CD4-positive, alpha-beta memory T cell (primary cell): Measurements from ENCODE around the gene ATP9B. TPM values are rescaled to one million over a fixed set of nuclear protein-coding genes. Genes with fewer than 3 reads are reported as not detected.
A peak's percentile ranks its signal among the peaks of the same experiment; 100 is the strongest.

Source experiments
- CTCF ChIA-PET: fragments of 350-600 bp; sonication (Branson Sonifier 250); formaldehyde crosslinking; loops from one replicate; lab custom pipeline; 2021; ENCODE audit warnings: inconsistent platforms; ENCODE audit not compliant: partially characterized antibody; lab: Charles Lee
- POLR2A ChIA-PET: fragments of 350-600 bp; sonication (Branson Sonifier 250); formaldehyde crosslinking; loops from one replicate; lab custom pipeline; 2021; ENCODE audit not compliant: partially characterized antibody; lab: Charles Lee
- DNase-seq, 5 donors: peaks; one replicate each; pipeline versions ENCODE4 v3.0.0 to v3.0.0-alpha.2; 2020 to 2022; ENCODE audit warnings: mixed read lengths in 1 of 5
- H3K27ac ChIP-seq: one replicate; pipeline ENCODE4 v1.7.0; 2013; ENCODE audit warnings: low read depth, low read length
- H3K27me3 ChIP-seq: 2 replicates; pipeline ENCODE4 v1.7.0; 2013; ENCODE audit warnings: mild to moderate bottlenecking, low read length, moderate library complexity; ENCODE audit not compliant: insufficient read depth
- H3K36me3 ChIP-seq: 2 replicates; pipeline ENCODE4 v1.7.0; 2013; ENCODE audit warnings: mild to moderate bottlenecking, low read length, moderate library complexity; ENCODE audit not compliant: insufficient read depth
- H3K4me1 ChIP-seq: 2 replicates; pipeline ENCODE4 v1.7.0; 2013; ENCODE audit warnings: mild to moderate bottlenecking, low read length, moderate library complexity; ENCODE audit not compliant: insufficient read depth
- H3K4me3 ChIP-seq, 2 donors: one replicate each; pipeline ENCODE4 v1.7.0; 2013; ENCODE audit warnings: low read length in 2 of 2, mild to moderate bottlenecking in 1 of 2
- H3K9me3 ChIP-seq, 2 donors: one replicate each; pipeline ENCODE4 v1.7.0; 2013; ENCODE audit warnings: low read length in 2 of 2, control low read depth in 1 of 2; ENCODE audit not compliant: control insufficient read depth in 1 of 2
- H3K27ac Mint-ChIP-seq, 7 donors: one replicate each; pipeline ENCODE4 v1.8.0; 2020 to 2021; ENCODE audit warnings: mixed read lengths in 7 of 7, mild to moderate bottlenecking in 6 of 7, inconsistent platforms in 3 of 7, moderate library complexity in 3 of 7
- H3K27me3 Mint-ChIP-seq, 2 donors: one replicate each; pipeline ENCODE4 v1.8.0; 2020 to 2021; ENCODE audit warnings: mixed read lengths in 2 of 2
- H3K36me3 Mint-ChIP-seq, 2 donors: one replicate each; pipeline ENCODE4 v1.8.0; 2020 to 2021; ENCODE audit warnings: mixed read lengths in 2 of 2, inconsistent platforms in 1 of 2, mild to moderate bottlenecking in 1 of 2
- H3K4me1 Mint-ChIP-seq, 4 donors: one replicate each; pipeline ENCODE4 v1.8.0; 2020 to 2021; ENCODE audit warnings: mixed read lengths in 4 of 4, mild to moderate bottlenecking in 1 of 4
- H3K4me3 Mint-ChIP-seq, 8 donors: one replicate each; pipeline ENCODE4 v1.8.0; 2020 to 2021; ENCODE audit warnings: mixed read lengths in 8 of 8, mild to moderate bottlenecking in 7 of 8, moderate library complexity in 6 of 8, inconsistent platforms in 3 of 8
- H3K9me3 Mint-ChIP-seq, 8 donors: one replicate each; pipeline ENCODE4 v1.8.0; 2020 to 2021; ENCODE audit warnings: mixed read lengths in 8 of 8, mild to moderate bottlenecking in 5 of 8, inconsistent platforms in 3 of 8, moderate library complexity in 1 of 8
- intact Hi-C: fragments of 100-400 bp; cut with micrococcal nuclease; formaldehyde crosslinking; loops from one replicate; pipeline ENCODE4 v1.15.1; 2023
- polyA plus RNA-seq, 2 donors: library from polyadenylated mRNA; unstranded; fragments of 300-500 nt; fragmentation: Illumina TruSeq; gene quantifications; one replicate each; pipeline ENCODE4 v1.2.3, GENCODE V29; 2021
- total RNA-seq, 2 experiments: library from RNA; stranded (reverse); gene quantifications; one replicate each; pipeline ENCODE4 v1.2.3, GENCODE V29; 2021

ATP9B gene
- total and polyA plus RNA-seq, 4 experiments from 2014 or later = 11.8 to 76.4 (median 49.9) TPM

DNA sequence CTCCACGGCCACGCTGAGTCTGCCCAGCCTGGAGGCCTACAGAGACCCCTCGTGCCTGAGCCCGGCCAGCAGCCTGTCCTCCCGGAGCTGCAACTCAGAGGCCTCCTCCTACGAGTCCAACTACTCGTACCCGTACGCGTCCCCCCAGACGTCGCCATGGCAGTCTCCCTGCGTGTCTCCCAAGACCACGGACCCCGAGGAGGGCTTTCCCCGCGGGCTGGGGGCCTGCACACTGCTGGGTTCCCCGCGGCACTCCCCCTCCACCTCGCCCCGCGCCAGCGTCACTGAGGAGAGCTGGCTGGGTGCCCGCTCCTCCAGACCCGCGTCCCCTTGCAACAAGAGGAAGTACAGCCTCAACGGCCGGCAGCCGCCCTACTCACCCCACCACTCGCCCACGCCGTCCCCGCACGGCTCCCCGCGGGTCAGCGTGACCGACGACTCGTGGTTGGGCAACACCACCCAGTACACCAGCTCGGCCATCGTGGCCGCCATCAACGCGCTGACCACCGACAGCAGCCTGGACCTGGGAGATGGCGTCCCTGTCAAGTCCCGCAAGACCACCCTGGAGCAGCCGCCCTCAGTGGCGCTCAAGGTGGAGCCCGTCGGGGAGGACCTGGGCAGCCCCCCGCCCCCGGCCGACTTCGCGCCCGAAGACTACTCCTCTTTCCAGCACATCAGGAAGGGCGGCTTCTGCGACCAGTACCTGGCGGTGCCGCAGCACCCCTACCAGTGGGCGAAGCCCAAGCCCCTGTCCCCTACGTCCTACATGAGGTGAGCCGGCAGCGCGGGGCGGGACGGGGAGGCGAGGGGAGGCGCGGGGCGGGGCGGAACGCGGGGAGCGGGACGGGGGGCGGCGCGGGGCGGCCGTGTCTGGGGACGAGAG lies 341.8 kb downstream of the ATP9B start:
- H3K4me3 ChIP-seq = no peak overlapping the region
- H3K9me3 Mint-ChIP-seq = peaks cover 0 to 5% (median 0%) of the 10 kb centered on the region in 8 donors
- no peak overlapping the region for H3K27ac ChIP-seq
- peaks cover 28 to 51% of the 10 kb centered on the region in 2 donors for H3K36me3 Mint-ChIP-seq
- H3K4me3 Mint-ChIP-seq = no peak overlapping the region
- H3K27me3 ChIP-seq = no peaks in the 10 kb centered on the region
- H3K9me3 ChIP-seq = no peaks in the 10 kb centered on the region
- DNase-seq = peak in 1 of 5 donors; percentile 35
- ChIA-PET POLR2A (no interaction called here), CTCF (interaction anchor here (0.6 kb wide), 1 partner anchor 57 kb away, joined by 3 read pairs; no protein-coding TSS in a partner anchor)
- peaks cover 17 to 52% (median 36%) of the 10 kb centered on the region in 4 donors for H3K4me1 Mint-ChIP-seq
- H3K4me1 ChIP-seq = peaks cover 15% of the 10 kb centered on the region
- H3K36me3 ChIP-seq = peaks cover 34% of the 10 kb centered on the region
- H3K27me3 Mint-ChIP-seq = no peaks in the 10 kb centered on the region
- H3K27ac Mint-ChIP-seq = no peak overlapping the region
- intact Hi-C loops = no loop called here

DNA sequence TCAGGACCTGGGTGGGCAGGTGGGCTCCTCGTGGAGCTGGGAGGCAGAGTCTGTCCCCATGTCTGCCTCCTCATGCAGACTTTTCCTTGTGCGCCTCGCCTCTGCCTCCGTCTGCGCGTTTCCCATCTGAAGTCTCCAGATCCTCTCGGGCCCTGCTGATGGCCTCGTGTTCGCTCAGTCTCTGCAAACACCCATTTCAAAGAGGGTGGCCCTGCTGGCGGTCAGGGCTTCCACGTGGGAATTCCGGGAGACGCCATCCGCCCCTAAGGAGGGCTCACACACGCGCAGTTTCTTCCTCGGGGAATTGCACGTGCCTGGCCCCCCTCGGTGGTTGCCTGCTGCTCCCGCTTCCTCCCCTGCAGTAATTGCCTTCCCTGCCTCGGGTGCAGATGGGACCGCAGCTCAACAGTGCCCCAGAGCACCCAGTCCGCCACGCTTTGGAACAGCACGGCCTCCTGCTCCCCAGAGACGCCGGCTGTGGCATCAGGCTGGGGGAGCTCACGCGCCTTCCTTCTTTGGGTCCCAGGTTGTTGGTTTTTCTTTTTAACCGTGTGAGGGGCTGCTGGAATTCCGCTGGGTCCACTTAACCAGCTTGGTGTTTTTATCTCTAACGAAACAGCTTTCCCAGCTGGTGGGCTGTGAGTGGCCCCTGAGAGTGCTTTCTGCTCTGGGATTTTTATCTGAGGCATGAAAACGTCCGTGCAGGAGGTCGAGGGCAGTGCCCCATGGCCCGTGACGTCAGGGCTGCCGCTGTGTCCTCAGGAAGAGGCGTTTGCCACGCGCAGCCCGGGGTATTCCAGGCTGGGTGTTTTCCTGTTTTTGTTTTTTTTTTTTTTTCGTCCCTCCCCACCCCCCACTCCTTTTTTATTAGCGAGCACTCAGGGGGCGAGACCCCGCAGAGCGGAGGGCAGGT lies 342.7 kb downstream of the ATP9B start:
- no peaks in the 10 kb centered on the region for H3K27me3 Mint-ChIP-seq
- peaks cover 6% of the 10 kb centered on the region for H3K4me1 ChIP-seq
- H3K27me3 ChIP-seq = no peaks in the 10 kb centered on the region
- CTCF ChIA-PET = interaction anchor here (0.6 kb wide), 1 partner anchor 56 kb away, joined by 3 read pairs; no protein-coding TSS in a partner anchor
- intact Hi-C loops = no loop called here
- H3K27ac Mint-ChIP-seq = peak overlapping the region in 2 of 7 donors; percentile 31 to 46
- no peak overlapping the region for H3K4me3 ChIP-seq
- peaks cover 25 to 54% of the 10 kb centered on the region in 2 donors for H3K36me3 Mint-ChIP-seq
- peaks cover 34% of the 10 kb centered on the region for H3K36me3 ChIP-seq
- peaks cover 16 to 53% (median 34%) of the 10 kb centered on the region in 4 donors for H3K4me1 Mint-ChIP-seq
- POLR2A ChIA-PET = no interaction called here
- DNase-seq = peak in 1 of 5 donors; percentile 22
- H3K27ac ChIP-seq = no peak overlapping the region
- no peaks in the 10 kb centered on the region for H3K9me3 ChIP-seq
- H3K4me3 Mint-ChIP-seq = no peak overlapping the region
- peaks cover 0 to 3% (median 0%) of the 10 kb centered on the region in 8 donors for H3K9me3 Mint-ChIP-seq

DNA sequence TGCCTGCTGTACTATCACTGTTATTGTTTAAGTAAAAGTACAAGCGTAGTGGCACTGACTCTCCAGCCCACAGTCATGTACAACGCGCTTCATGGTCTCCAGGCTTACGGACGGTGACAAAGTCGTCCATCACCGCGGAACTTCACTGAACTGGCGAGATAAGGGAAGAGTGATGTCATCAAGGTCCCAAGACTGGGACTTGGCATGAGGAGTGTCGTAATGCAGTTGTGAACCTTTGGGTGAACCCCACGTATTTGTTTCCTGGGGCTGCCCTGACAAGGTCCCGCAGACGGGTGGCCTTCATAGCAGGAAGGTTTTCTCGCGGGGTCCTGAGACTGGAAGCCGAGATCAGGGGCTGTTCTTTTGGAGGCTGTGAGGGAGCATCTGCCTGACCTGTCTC lies 343.8 kb downstream of the ATP9B start:
- Mint-ChIP-seq H3K4me1 (peaks cover 12 to 45% (median 26%) of the 10 kb centered on the region in 4 donors), H3K36me3 (peaks cover 25 to 50% of the 10 kb centered on the region in 2 donors), H3K27ac (peak overlapping the region in 3 of 7 donors; percentile 31 to 81 (median 36)), H3K27me3 (no peaks in the 10 kb centered on the region), H3K9me3 (peaks cover 0 to 3% (median 0%) of the 10 kb centered on the region in 8 donors), H3K4me3 (no peak overlapping the region)
- POLR2A ChIA-PET = interaction anchor here (0.7 kb wide), 1 partner anchor 12 kb away, joined by 3 read pairs; no protein-coding TSS in a partner anchor
- Histone ChIP-seq H3K4me1 (peaks cover 3% of the 10 kb centered on the region), H3K27ac (no peak overlapping the region), H3K36me3 (peaks cover 34% of the 10 kb centered on the region), H3K9me3 (no peaks in the 10 kb centered on the region), H3K27me3 (no peaks in the 10 kb centered on the region), H3K4me3 (no peak overlapping the region)
- CTCF ChIA-PET = no interaction called here
- DNase-seq = peak in 1 of 5 donors; percentile 13
- intact Hi-C loops = no loop called here

GRCh38 chr18:79413426-79413825 lies 344.2 kb downstream of the ATP9B start:
- ChIA-PET CTCF (no interaction called here), POLR2A (interaction anchor here (0.7 kb wide), 1 partner anchor 17 kb away, joined by 3 read pairs; no protein-coding TSS in a partner anchor)
- no peak overlapping the region for H3K27ac ChIP-seq
- H3K27ac Mint-ChIP-seq = peak overlapping the region in 3 of 7 donors; percentile 31 to 75 (median 59)
- no peaks in the 10 kb centered on the region for H3K9me3 ChIP-seq
- H3K27me3 Mint-ChIP-seq = no peaks in the 10 kb centered on the region
- peaks cover 11 to 49% (median 26%) of the 10 kb centered on the region in 4 donors for H3K4me1 Mint-ChIP-seq
- H3K9me3 Mint-ChIP-seq = peaks cover 0 to 3% (median 0%) of the 10 kb centered on the region in 8 donors
- H3K4me1 ChIP-seq = peaks cover 3% of the 10 kb centered on the region
- H3K36me3 ChIP-seq = peaks cover 34% of the 10 kb centered on the region
- H3K4me3 Mint-ChIP-seq = no peak overlapping the region
- no peak overlapping the region for H3K4me3 ChIP-seq
- H3K27me3 ChIP-seq = no peaks in the 10 kb centered on the region
- DNase-seq = peak in 1 of 5 donors; percentile 29
- intact Hi-C loops = no loop called here
- peaks cover 25 to 50% of the 10 kb centered on the region in 2 donors for H3K36me3 Mint-ChIP-seq

GRCh38 chr18:79413901-79414300 lies 344.7 kb downstream of the ATP9B start:
- no peak overlapping the region for H3K4me3 ChIP-seq
- no peak for DNase-seq
- Mint-ChIP-seq H3K27ac (peak overlapping the region in 4 of 7 donors; percentile 55 to 75 (median 58)), H3K4me1 (peaks cover 11 to 54% (median 30%) of the 10 kb centered on the region in 4 donors), H3K4me3 (no peak overlapping the region), H3K9me3 (peaks cover 0 to 3% (median 0%) of the 10 kb centered on the region in 8 donors), H3K36me3 (peaks cover 28 to 53% of the 10 kb centered on the region in 2 donors), H3K27me3 (no peaks in the 10 kb centered on the region)
- peaks cover 34% of the 10 kb centered on the region for H3K36me3 ChIP-seq
- H3K27ac ChIP-seq = no peak overlapping the region
- H3K4me1 ChIP-seq = peaks cover 3% of the 10 kb centered on the region
- CTCF ChIA-PET = no interaction called here
- POLR2A ChIA-PET = interaction anchor here (0.7 to 1.1 kb wide), 2 partner anchors 8 to 17 kb away, joined by 3 read pairs; no protein-coding TSS in a partner anchor
- intact Hi-C loops = no loop called here
- no peaks in the 10 kb centered on the region for H3K9me3 ChIP-seq
- no peaks in the 10 kb centered on the region for H3K27me3 ChIP-seq

DNA sequence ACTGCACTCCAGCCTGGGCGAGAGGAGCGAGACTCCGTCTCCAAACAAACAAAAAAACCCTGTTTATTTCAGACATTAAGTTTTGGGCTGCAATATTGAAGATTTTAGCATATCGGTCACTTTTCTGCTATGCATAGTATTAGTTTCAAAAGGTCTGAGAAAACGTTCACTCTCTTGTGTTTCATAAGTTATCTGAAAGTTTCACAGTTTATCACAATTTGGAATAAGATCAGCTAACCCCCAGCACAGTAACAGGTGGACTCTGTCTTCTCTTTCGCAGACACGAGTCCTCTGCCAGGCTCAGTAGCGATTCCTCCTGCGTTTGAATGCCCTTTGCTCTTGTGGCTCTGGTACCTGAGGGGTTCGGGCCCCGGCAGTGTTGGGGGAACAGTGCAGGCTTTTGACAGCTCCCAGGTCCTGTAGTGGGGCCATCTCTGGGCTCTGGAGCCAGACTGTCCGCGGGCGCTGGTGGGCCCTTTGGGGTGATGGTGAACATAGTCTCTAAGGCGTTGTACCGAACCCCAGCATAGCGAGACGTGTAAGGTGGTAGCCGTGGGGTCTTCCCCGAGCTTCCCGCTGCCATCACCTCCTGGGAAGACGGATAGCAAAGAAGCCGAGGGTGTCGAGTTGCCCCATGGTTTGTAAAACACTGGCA lies 347.0 kb downstream of the ATP9B start:
- Histone ChIP-seq H3K27me3 (no peaks in the 10 kb centered on the region), H3K36me3 (peaks cover 41% of the 10 kb centered on the region), H3K9me3 (no peaks in the 10 kb centered on the region), H3K4me1 (peaks cover 3% of the 10 kb centered on the region), H3K27ac (no peak overlapping the region), H3K4me3 (no peak overlapping the region)
- Mint-ChIP-seq H3K27ac (peak overlapping the region in 3 of 7 donors; percentile 12 to 70 (median 25)), H3K4me3 (no peak overlapping the region), H3K9me3 (peaks cover 0 to 5% (median 0%) of the 10 kb centered on the region in 8 donors), H3K36me3 (peaks cover 40 to 64% of the 10 kb centered on the region in 2 donors), H3K4me1 (peaks cover 15 to 69% (median 41%) of the 10 kb centered on the region in 4 donors), H3K27me3 (no peaks in the 10 kb centered on the region)
- no peak for DNase-seq
- intact Hi-C loops = no loop called here
- POLR2A ChIA-PET = no interaction called here
- CTCF ChIA-PET = no interaction called here
